Measurements from ENCODE around the gene MED13.
"Not testable (repeated sequence)": the region's sequence is repeated elsewhere in the genome, so short reads cannot be mapped to it uniquely, and the experiment has no call there.

MED13 gene

DNA sequence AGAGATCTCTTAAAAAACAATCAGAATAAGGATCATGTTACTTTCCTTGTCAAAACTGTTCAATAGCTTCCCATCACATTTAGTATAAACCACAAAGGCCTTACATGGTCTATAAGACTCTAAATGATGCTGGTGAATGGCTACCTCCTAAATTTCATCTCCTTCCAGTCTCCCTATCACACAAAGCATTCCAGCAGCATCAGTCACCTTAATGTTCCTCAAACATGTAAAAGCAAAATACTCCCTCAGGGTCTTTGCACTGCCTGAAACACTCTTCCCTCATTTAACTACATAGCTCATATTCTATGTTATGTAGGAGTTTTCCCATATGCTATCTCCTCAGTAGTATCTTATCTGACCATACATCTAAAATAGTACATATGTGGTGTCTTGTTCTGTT, 83.8 kb downstream of the MED13 start:
- no peak for DNase-seq

DNA sequence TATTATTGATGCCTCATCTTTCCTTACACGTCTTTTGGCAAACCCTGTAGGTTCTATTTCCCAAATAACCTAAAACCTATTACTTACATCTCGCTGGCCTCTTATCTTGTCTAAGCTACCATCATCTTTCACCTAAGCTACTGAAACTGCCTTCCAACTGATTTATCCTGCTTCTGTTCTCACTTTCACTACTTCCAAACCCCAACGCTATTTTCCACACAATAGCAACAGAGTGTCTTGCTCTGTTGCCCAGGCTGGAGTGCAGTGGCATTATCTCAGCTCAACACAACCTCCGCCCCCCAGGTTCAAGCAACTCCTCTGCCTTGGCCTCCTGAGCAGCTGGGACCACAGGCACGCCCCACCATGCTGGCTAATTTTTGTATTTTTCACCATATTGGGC, 84.5 kb downstream of the MED13 start:
- no peak for DNase-seq

DNA sequence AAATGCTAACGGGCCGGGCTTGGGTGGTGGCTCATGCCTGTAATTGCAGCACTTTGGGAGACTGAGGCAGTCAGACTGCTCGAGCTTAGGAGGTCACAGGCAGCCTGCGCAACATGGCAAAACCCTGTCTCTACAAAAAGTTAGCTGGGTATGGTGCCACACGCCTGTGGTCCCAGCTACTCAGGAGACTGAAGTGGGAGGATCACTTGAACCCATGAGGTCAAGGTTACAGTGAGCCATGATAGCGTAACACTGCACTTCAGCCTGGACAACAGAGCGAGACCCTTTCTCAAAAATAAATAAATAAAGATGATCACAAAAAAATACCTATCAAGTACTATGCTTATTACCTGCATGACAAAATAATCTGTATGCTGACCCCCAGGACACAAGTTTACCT, 91.0 kb downstream of the MED13 start:
- no peak for DNase-seq

DNA sequence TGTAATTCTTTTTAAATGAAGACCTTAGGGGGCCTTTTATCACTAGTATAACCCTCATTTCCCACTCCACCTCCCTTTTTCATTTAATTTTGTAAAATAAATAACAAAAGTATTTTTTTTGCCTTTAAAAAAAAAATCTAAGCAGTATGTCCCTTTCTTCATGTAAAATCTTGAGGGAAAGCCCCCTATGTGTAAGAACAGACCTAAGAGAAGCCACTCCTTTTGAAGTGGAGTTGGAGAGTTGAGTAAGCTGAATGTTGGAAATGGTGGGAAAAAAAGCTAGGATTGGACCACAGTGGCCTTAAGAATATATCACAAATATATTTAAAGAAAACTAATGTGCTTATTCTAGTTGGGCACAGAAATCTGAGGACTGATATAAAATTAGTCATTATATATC, 92.8 kb downstream of the MED13 start:
- DNase-seq, result no peak

DNA sequence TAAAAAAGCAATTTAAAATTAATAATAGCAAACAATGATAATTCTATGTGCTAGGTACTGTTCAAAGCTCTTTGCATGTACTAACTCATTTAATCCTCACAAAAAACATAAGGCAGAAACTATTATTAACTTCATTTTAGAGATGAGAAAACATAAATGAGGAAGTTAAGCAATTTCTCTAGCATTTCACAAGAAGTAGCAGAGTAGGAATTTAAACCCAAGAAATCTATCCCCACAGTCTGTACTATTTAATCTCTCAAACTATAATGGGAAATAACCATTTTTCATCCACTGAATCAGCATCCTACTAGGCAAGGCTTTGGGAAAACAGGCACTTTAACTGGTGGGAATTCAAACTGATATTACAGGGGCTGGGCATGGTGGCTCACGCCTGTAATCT, 95.0 kb downstream of the MED13 start:
- no peak for DNase-seq

DNA sequence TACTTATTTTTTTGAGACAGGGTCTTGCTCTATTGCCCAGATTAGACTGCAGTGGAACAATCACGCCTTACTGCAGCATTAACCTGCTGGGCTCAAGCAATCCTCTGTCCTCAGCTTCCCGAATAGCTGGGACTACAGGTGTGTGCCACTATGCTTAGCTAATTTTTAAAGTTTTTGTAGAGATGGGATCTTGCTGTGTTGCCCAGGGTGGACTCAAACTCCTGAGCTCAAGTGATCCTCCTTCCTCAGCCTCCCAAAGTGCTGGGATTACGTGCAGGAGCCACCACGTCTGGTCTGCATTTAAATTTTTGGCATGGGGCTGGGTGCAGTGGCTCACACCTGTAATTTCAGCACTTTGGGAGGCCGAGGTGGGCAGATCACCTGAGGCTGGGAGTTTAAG, 96.3 kb downstream of the MED13 start:
- DNase-seq, result no peak

DNA sequence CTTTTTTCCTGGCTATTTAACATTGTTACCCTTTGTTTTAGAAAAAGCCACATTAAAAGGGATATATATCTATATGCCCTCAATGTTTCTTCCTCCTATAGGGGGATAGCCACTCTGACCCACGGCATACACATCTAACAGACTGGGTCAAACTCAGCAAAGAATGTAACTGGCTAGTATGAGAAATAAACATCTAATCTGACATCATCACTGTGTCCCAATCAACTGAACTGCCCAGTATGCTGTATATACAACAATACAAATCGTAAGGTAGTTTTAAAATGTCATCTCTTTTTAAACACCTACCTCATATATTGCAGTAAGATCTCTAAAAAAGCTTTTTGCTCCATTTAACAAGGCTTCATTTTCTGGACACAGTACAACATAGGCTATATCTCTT, 97.3 kb downstream of the MED13 start:
- no peak for DNase-seq

DNA sequence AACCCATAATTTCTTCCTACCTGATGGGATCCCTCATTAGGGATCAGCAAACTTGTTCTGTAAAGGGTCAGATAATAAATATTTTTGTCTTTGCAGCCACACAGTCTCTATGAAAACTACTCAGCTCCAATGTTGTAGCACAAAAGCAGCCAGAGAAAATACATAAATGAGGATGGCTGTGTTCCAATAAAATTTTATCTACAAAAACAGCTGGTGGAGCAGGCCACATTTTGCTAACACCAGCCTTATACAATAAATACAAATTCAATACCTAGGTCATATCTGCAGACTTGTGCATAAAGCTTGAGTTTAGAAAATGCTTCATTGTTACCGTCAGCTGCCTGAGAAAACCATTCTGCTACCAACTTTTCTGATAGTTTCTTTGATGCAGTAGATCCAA, 98.9 kb downstream of the MED13 start:
- DNase-seq, result no peak

DNA sequence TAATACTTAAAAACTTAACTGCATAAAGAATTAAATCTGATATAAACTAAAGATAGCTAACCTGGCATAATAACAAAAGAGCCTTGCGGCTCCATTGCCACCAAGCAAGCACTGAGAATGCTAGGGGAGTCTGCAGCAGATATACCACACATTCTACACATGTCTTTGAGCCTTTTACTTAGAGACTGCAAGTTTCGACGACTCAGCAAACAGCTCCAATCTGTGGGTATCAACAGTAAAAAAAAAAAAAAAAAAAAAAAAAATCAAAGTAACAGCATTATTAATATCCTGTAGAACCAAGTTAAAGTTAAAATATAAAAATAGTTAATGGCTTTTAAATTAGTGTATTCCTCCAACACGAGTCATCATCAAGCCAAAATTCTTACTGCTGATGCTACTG, 109.5 kb downstream of the MED13 start:
- DNase-seq, result no peak

DNA sequence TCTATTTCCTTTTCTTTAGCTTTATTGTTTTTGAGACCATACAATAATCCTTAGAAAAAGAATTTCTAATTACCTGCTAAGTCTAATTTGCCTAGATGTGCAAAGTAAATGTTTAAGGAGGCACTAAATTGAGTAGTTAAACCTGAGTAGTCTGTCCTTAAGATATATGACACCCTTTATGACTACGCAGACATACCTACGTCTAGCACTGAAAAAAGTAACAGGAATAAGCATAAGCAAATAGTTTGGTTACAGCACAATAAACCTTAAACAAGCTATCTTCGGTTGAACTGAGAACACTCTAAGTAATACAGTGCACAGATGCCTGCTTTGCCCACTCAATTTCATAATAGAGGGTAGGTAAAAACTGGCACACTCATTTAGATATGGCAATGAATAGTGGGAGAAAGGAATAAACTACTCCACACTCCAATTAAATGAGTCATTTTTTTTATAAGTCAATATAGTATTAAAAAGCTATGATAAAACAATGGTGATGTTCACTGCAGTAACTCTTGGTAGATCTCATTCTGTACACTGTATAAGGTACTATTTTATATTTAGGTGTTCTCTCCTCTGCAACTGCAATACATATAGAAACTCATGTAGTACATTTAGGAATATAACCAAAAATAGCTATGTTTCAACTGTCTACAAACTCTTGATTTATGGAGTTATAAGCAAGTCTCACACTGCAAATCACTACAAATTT, 117.6 kb downstream of the MED13 start:
- no peak for DNase-seq

DNA sequence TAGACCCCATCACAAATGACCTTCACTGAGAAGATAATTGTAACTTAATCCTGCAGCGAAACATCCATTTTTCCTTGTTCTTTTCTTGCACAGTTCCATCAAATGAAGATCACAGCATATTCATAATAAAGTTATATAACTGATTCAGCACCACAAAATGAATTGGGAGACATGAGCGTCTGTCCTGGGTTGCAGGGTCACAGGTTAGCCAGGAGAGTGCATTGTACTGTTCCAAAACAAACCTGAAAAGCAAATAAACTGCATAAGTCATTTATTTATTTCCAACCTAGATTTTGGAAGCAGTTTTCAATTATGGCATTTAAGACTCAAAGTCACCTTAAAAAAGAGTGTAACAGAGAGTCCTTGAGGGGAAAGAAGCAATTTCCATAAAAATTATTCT, 118.7 kb downstream of the MED13 start:
- no peak for DNase-seq

DNA sequence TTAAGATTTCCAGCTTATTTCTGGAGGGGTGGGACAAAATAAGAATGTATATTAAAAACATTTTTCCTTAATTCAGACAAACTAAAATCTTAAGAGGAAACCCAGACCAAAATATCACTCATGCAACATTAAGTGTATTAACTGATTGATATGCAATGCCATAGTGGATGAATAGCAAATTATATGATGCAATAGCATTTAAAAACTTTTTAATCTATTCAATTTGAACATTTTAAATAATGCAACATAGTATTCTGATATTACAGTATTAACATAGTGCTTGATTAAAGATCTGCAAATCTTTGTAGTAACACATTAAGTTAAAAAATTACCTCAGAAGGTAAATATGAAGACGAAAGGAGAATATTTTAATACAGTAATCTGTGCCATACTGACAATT, 122.0 kb downstream of the MED13 start:
- no peak for DNase-seq

DNA sequence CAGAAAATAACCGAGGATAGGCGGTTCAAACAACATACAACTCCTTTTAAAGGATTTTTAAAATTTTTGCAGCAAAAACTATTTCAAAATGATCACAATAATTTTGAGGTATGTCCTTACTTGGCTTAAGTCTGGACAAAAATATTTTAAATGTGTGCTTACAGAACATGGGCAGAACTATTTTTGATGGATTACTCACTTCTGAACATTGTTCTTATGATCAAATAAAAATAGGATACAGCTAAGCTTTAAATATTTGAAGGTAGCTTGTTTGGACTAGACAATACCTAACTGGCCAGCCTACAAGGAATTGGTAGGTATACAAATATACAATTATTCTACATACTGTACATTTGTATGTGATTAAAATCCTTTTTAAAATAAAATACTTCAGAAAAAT, 123.0 kb downstream of the MED13 start:
- DNase-seq, result no peak

DNA sequence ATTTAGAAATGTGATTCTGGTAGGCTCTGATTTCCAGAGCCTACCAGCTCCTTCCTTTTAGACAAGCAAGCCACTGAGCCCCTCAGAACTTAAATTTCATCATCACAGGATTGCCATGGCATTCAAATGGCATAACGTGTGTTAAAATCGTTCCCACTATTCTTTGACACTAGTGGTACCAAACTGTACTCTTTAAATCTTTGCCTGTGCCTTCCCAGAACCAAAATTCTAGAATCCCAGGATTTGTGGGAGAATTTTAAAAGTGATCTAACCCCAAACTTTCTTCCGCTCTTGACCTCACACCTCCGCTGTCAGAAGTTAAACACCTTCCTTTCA, 137.0 kb downstream of the MED13 start:
- no peak for DNase-seq

DNA sequence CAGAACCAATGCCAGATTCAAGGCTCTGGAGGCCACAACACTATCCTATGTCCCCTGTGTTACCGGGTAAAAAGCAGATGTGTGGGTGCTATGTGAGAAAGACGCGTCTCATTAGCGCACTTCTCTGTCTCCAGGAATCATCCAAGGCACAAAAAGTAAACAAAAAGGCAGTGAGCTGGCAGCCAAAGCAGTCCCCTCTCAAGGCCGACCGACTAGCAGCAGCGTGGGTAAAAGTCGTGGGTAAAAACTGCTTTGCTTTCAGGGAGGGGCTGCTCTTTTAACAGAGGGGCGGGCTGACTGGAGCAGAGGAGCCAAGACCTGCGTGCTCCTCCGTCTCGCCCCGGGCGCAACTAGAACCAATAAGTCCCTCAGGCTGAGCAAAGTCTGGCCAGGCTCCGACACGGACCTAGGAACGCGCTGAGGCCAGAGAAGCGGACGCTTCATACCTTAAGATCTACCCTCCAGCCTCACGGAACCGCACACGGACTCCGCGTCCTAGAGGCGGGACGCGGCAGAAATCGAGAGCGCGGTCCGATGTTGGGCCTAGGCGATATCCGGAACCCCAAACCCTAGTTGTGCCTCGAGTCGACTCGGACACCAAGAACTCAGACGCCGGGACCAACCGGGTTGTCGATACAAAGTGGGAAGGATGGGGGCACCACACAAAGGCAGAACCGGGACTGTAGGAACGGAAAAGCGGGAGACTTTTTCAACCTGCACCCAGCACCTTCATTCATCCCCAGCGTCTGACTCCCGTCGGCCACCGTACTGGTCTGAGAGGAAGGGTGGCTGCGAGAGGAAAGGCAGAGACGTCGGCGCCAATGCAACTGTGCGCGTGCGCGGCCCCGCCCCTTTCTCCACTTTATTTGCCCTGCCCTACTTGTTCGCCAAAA, 137.6 kb downstream of the MED13 start, which contains the start of gene INTS2:
INTS2 (minus strand) TSS at position 775 of the 893 bp plus-strand sequence. CDS start 1,338 bp downstream, outside the sequence.
- DNase-seq, result peak; percentile 97

DNA sequence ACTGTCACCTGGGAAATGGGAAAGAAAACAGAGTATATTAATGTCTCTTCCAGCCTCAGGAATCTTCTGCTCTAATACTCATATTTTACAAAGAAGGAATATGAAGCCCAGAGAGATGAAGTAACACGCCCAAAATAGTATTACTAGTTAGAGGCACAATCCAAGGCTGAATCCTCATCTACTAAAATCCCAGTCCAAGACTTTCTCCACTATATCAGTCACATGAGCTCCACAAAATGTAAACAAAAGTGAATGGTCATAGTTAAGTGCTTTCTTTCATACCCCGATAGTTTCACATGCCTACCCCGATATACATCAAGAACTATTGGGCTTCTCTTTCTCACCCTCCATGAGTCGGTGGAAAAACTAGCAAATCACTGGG, 138.3 kb downstream of the MED13 start:
- DNase-seq, result no peak

DNA sequence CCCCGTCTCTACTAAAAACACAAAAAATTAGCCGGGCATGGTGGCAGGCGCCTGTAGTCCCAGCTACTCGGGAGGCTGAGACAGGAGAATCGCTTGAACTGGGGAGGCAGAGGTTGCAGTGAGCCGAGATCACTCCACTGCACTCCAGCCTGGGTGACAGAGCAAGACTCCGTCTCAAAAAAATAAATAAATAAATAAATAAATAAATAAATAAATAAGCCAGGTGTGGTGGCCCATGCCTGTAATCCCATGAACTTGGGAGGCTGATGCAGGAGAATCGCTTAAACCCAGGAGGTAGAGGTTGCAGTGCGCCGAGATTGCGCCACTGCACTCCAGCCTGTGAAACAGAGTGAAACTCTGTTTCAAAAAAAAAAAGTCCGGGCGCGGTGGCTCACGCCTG, 149.9 kb downstream of the MED13 start:
- DNase-seq, result not testable (repeated sequence)

DNA sequence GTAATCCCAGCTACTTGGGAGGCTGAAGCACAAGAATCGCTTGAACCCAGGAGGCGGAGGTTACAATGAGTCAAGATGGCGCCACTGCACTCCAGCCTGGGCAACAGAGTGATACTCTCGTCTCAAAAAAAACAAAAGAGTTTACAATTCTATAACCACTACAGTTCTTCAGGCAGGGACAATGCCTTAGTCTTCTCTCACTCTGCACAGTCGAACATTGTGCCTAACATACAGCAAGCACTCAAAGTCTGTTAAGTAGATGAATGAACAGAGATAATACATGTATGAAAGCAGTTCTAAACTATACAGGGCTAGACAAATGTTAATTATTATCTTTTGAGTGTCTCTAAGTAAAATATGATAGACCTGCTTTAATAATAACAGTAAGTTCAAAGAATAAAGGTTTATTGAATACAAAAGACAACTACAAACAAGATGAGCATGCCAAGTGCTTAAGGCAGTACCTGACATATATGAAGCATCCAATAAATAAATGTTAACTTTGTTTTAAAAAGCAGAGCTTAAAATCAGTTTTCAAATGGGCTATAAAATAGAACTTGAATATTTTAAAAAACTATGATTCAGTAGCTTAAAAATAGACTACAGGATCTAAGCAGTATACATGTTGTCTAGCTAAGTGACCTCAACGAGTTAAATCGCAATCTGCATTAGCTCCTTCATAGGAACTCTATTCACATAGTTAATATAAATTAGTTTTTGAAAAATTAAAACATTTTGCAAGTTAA, 156.6 kb downstream of the MED13 start:
- no peak for DNase-seq

DNA sequence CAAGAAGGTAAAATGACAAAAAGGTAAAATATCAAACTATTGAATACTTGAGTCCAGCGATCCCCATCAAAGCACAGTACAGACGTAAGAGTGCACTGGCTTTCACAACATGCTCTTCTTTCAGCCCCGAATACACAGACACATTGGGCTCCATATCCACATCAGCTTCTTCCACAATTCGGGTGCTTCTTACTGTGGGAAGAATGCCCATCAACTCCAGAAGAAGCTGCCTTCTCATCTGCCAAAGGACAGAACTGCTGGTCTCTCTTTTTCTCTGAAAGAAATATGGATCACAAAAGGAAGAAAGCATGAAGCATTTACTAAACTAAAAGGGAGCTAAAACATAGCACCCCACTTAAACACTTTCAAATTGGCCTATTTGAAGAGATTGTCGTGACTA, 157.7 kb downstream of the MED13 start:
- no peak for DNase-seq

DNA sequence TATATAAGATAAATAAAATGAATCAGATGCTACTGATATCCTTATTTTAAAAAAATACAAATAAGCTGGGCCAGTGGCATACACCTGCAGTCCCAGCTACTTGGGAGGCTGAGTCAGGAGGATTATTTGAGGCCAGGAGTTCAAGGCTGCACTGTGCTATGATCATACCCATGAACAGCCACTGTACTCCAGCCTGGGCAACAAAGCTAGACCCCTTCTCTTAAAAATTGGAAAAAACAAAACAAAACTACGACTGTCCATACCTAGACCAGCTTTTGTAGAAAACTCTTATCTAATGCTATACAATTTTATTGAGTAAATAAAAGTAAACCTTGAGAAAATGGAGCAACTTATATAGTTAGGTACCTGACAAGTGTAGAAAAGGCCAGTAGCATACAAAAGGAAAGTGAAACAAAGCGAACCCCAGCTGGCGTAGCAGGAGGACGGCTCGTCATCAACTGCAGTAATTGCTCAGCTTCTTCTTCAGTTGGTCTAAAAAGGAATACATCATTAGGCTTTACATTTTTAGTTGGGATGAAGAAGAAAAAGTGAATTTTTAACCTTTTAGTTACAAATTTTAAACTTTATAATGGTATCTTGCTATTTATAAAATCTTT, 160.9 kb downstream of the MED13 start:
- no peak for DNase-seq

DNA sequence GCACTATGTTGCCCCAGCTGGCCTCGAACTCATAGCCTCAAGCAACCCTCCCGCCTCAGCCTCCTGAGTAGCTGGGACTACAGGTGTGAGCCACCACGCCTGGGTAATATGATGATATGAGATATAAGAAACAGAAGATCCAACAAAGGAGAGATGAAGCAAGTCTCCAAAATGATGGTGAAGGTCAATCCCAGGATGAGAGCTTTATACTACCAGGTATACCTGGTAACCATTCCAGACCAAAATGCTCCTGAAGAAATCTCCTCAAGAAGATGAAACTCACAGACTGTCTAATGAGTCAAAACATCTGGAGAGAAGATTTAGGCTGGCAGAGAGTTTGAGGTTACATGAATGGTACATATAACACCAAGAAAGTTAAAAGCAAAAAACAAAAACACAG, 161.8 kb downstream of the MED13 start:
- no peak for DNase-seq

DNA sequence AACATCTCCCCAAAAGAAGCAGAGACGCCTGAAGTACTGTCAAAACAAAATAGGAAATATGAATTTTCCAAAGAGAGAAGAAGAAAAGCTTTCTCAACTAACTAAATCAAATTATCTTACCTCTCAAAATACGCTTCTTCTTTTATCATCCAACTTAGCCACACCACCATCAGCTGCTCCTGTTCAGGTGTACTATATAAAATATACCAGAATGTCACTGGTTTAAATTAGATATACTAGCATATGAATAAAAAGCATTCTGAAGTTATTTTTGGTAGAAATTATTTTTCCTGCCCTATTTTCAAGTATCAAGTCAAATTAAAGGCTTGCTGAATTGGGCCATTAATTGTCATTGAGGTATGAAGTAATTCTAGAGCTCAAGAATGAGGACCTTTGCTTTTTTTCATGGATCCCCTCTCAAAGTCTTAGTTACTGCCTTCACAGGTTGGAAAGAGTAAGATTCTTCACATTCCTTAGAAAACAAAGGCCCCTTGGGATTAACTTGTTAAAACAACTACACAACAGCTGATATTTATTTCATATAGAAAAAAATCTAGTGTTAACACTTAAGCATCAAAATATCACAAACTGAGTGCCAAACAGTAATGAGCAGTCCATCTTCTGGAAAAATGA, 167.4 kb downstream of the MED13 start:
- no peak for DNase-seq

DNA sequence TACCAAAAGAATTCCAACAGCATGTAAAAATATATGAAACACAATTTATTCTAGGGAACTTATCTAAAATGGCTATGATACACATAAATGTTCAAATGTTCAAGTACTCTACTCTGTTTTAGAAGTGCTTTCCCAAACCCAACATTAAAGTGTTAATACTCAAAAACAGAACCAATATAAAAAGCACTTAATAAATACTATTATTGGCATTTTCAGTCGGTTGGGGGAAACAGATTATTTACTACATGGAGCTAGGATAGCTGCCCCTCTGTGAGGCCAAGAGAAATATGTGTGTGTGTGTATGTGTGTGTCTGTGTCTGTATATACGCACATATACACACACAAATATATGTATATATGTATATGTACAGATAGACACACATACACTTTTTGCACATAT, 169.7 kb downstream of the MED13 start:
- no peak for DNase-seq
